ENCODE data around the gene MCOLN2.

DNA sequence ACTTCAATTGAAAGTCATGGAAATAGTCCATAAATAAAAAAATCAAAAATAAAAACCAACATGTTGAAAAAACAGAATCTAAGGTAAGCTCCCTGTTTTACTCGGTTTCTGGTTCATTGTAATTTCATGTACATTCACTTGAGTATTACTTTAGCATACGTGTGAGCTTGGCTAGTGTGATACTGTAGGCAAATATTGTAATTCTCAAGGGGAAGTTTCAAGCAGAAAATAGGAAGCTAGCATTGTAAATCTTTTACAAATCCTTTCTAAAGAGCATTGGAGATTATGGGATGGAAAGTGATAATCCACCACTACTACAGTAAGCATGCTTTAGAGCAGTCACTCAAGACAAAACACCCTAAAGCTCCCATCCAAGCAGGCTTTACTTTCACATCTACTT lies 100.6 kb downstream of the MCOLN2 start:
- TF ChIP-seq CTCF (IDR thresholded peaks at IDR 0.05) (no peak), EZH2 (IDR thresholded peaks at IDR 0.05; ENCODE audit: borderline replicate concordance, insufficient read depth, low read depth, low read length, poor library complexity, severe bottlenecking) (no peak)

Data from B cell (primary cell).